Measurements from ENCODE around the gene TBC1D4.
"Not testable (repeated sequence)": the region's sequence is repeated elsewhere in the genome, so short reads cannot be mapped to it uniquely, and the experiment has no call there.

Gene TBC1D4

GRCh38 chr13:75357576-75358289 is 124.2 kb downstream of the TBC1D4 start:
- DNase-seq, result no peak

- DNase-seq, result no peak
Observed at GRCh38 chr13:75356421-75356820, 125.5 kb downstream of the TBC1D4 start.

GRCh38 chr13:75355609-75356008 is 126.4 kb downstream of the TBC1D4 start:
- DNase-seq, result no peak

GRCh38 chr13:75353781-75354193 is 128.2 kb downstream of the TBC1D4 start:
- no peak for DNase-seq

GRCh38 chr13:75352641-75353327 is 129.2 kb downstream of the TBC1D4 start:
- no peak for DNase-seq

GRCh38 chr13:75351538-75351937 is 130.4 kb downstream of the TBC1D4 start:
- DNase-seq, result not testable (repeated sequence)

GRCh38 chr13:75347925-75348324 is 134.0 kb downstream of the TBC1D4 start:
- no peak for DNase-seq

- no peak for DNase-seq
Observed at GRCh38 chr13:75347457-75347856, 134.5 kb downstream of the TBC1D4 start.

- DNase-seq, result no peak
Observed at GRCh38 chr13:75345193-75345592, 136.8 kb downstream of the TBC1D4 start.

GRCh38 chr13:75341028-75341427 is 140.9 kb downstream of the TBC1D4 start:
- DNase-seq, result no peak

- DNase-seq, result no peak
Observed at GRCh38 chr13:75339635-75340374, 142.2 kb downstream of the TBC1D4 start.

GRCh38 chr13:75334634-75335447 is 147.1 kb downstream of the TBC1D4 start:
- DNase-seq, result no peak

- DNase-seq, result no peak
Observed at GRCh38 chr13:75333103-75333502, 148.9 kb downstream of the TBC1D4 start.

- no peak for DNase-seq
Observed at GRCh38 chr13:75331792-75332349, 150.1 kb downstream of the TBC1D4 start.

- no peak for DNase-seq
Observed at GRCh38 chr13:75330770-75331169, 151.2 kb downstream of the TBC1D4 start.

- DNase-seq, result no peak
Observed at GRCh38 chr13:75329723-75330122, 152.2 kb downstream of the TBC1D4 start.

GRCh38 chr13:75329097-75329496 is 152.9 kb downstream of the TBC1D4 start:
- DNase-seq, result no peak

- DNase-seq, result no peak
Observed at GRCh38 chr13:75327135-75327510, 154.8 kb downstream of the TBC1D4 start.

GRCh38 chr13:75326173-75327134 is 155.5 kb downstream of the TBC1D4 start:
- DNase-seq, result no peak

GRCh38 chr13:75325711-75326110 is 156.3 kb downstream of the TBC1D4 start:
- no peak for DNase-seq

GRCh38 chr13:75324413-75324940 is 157.5 kb downstream of the TBC1D4 start:
- DNase-seq, result no peak

Measured in right kidney (tissue), 1 donor.